ENCODE data around the gene DLGAP5.

GRCh38 chr14:55192054-55192621, 753 bp upstream of the DLGAP5 start:
- TF ChIP-seq ZNF24 (IDR thresholded peaks at IDR 0.05) (no peak), EZH2 (conservative IDR thresholded peaks at IDR 0.05; ENCODE audit: low read depth, low read length) (no peak)
